H1 (cell line): ENCODE data around the gene HSD11B1L. TPM values are rescaled to one million over a fixed set of nuclear protein-coding genes. Genes with fewer than 3 reads are reported as not detected.
A peak's percentile ranks its signal among the peaks of the same experiment; 100 is the strongest.

Source experiments
- CTCF ChIA-PET: fragments of 300-600 bp; sonication (Branson Sonifier 250); formaldehyde crosslinking; loops from one replicate; lab custom pipeline; 2021; ENCODE audit not compliant: partially characterized antibody; lab: Charles Lee
- POLR2A ChIA-PET: fragments of 300-600 bp; sonication (Branson Sonifier 250); formaldehyde crosslinking; loops from one replicate; lab custom pipeline; 2021; ENCODE audit warnings: inconsistent platforms; ENCODE audit not compliant: partially characterized antibody; lab: Charles Lee
- DNase-seq, 2 experiments: peaks; one replicate each; pipeline versions ENCODE4 v3.0.0 to v3.0.0-alpha.2; 2010 to 2022; ENCODE audit warnings: low spot score in 2 of 2, low read depth in 1 of 2, mixed read lengths in 1 of 2
- FAIRE-seq: peaks from 2 replicates; lab custom pipeline; 2011; peaks lifted over from hg19 to GRCh38; lab: Jason Lieb, UNC
- H2AFZ ChIP-seq: 2 replicates; pipeline ENCODE4 v1.8.1; 2012; ENCODE audit warnings: low read length, inconsistent platforms
- H2AK5ac ChIP-seq: 2 replicates; pipeline ENCODE4 v1.6.1; 2013; ENCODE audit warnings: low read depth, low read length
- H2BK120ac ChIP-seq: replicated peaks from 2 replicates; pipeline ENCODE3; 2013; ENCODE audit warnings: low read depth, low read length, inconsistent platforms
- H2BK12ac ChIP-seq: 2 replicates; pipeline ENCODE4 v1.6.1; 2013; ENCODE audit warnings: low read depth, low read length
- H2BK15ac ChIP-seq: 2 replicates; pipeline ENCODE4 v1.6.1; 2013; ENCODE audit warnings: low read length
- H2BK20ac ChIP-seq: 2 replicates; pipeline ENCODE4 v1.6.1; 2013; ENCODE audit warnings: low read length
- H2BK5ac ChIP-seq: 2 replicates; pipeline ENCODE4 v1.6.1; 2013; ENCODE audit warnings: low read depth, low read length
- H3K14ac ChIP-seq: 2 replicates; pipeline ENCODE4 v1.6.1; 2013; ENCODE audit warnings: inconsistent platforms; ENCODE audit not compliant: insufficient read length
- H3K18ac ChIP-seq: 2 replicates; pipeline ENCODE4 v1.6.1; 2013; ENCODE audit warnings: low read length; ENCODE audit errors: extremely low read depth
- H3K23ac ChIP-seq: 2 replicates; pipeline ENCODE4 v1.6.1; 2013; ENCODE audit warnings: inconsistent platforms; ENCODE audit not compliant: insufficient read length
- H3K23me2 ChIP-seq: 2 replicates; pipeline ENCODE4 v1.6.1; 2013; ENCODE audit warnings: low read depth, low read length
- H3K27ac ChIP-seq: 2 replicates; pipeline ENCODE4 v1.6.1; 2011; ENCODE audit warnings: low read depth, low read length, inconsistent platforms
- H3K27me3 ChIP-seq, 4 experiments: replicated peaks in 1 of 4; 1 replicate in 1 of 4; 2 replicates in 3 of 4; pipeline versions ENCODE4 v1.6.1 to v1.8.1; 2011 to 2013; ENCODE audit warnings: low read length in 3 of 4, mild to moderate bottlenecking in 3 of 4, inconsistent platforms in 2 of 4, mixed read lengths in 2 of 4, moderate library complexity in 1 of 4; ENCODE audit not compliant: control insufficient read depth in 3 of 4, insufficient read depth in 3 of 4; ENCODE audit errors: extremely low read depth in 1 of 4
- H3K36me3 ChIP-seq, 4 experiments: 2 replicates each; pipeline versions ENCODE4 v1.6.1 to v1.8.1; 2011 to 2013; ENCODE audit warnings: mild to moderate bottlenecking in 4 of 4, low read length in 3 of 4, moderate library complexity in 2 of 4, control low read depth in 1 of 4, inconsistent platforms in 1 of 4; ENCODE audit not compliant: insufficient read depth in 4 of 4, control insufficient read depth in 2 of 4
- H3K4ac ChIP-seq: replicated peaks from 2 replicates; pipeline ENCODE3; 2013; ENCODE audit warnings: low read length, low read depth, mixed read lengths, inconsistent platforms; ENCODE audit not compliant: insufficient read length
- H3K4me1 ChIP-seq, 4 experiments: replicated peaks in 1 of 4; 1 replicate in 1 of 4; 2 replicates in 3 of 4; pipeline versions ENCODE4 v1.6.1 to v1.8.1; 2011 to 2013; ENCODE audit warnings: low read length in 3 of 4, inconsistent platforms in 2 of 4, mixed read lengths in 1 of 4; ENCODE audit not compliant: insufficient read depth in 4 of 4, control insufficient read depth in 3 of 4
- H3K4me2 ChIP-seq, 2 experiments: 2 replicates each; pipeline versions ENCODE4 v1.6.1 to v1.8.1; 2011 to 2013; ENCODE audit warnings: low read depth in 2 of 2, low read length in 2 of 2, control low read depth in 1 of 2, inconsistent platforms in 1 of 2, mild to moderate bottlenecking in 1 of 2; ENCODE audit not compliant: insufficient read depth in 1 of 2
- H3K4me3 ChIP-seq, 4 experiments: fragments of 200-600, 300-600 bp in 1 of 4; sonication (generic), shearing (Covaris generic), sonication (Bioruptor Twin) in 1 of 4; 2 replicates each; pipeline versions ENCODE4 v1.5.1 to v1.8.1; 2011 to 2016; ENCODE audit warnings: low read length in 4 of 4, low read depth in 3 of 4, control low read depth in 2 of 4, inconsistent platforms in 2 of 4, mild to moderate bottlenecking in 2 of 4, mixed read lengths in 1 of 4, moderate library complexity in 1 of 4; ENCODE audit not compliant: insufficient read depth in 2 of 4; ENCODE audit errors: extremely low read depth in 1 of 4
- H3K56ac ChIP-seq: replicated peaks from 2 replicates; pipeline ENCODE3; 2013; ENCODE audit warnings: low read depth, mild to moderate bottlenecking, mixed read lengths, low read length, inconsistent platforms; ENCODE audit not compliant: insufficient read length
- H3K79me1 ChIP-seq: 2 replicates; pipeline ENCODE4 v1.6.1; 2013; ENCODE audit warnings: low read depth, low read length, control low read depth
- H3K79me2 ChIP-seq, 2 experiments: 2 replicates each; pipeline versions ENCODE4 v1.6.1 to v1.8.1; 2012 to 2013; ENCODE audit warnings: low read length in 2 of 2, mild to moderate bottlenecking in 2 of 2, inconsistent platforms in 1 of 2; ENCODE audit not compliant: insufficient read depth in 2 of 2, control insufficient read depth in 1 of 2
- H3K9ac ChIP-seq, 4 experiments: replicated peaks in 1 of 4; 1 replicate in 1 of 4; 2 replicates in 3 of 4; pipeline versions ENCODE4 v1.6.1 to v1.8.1; 2011 to 2013; ENCODE audit warnings: low read depth in 3 of 4, low read length in 3 of 4, control low read depth in 2 of 4, mild to moderate bottlenecking in 2 of 4, moderate library complexity in 2 of 4, inconsistent platforms in 1 of 4; ENCODE audit errors: extremely low read depth in 1 of 4
- H3K9me3 ChIP-seq, 2 experiments: 2 replicates each; pipeline versions ENCODE4 v1.6.1 to v1.8.1; 2012 to 2013; ENCODE audit warnings: mild to moderate bottlenecking in 2 of 2, moderate library complexity in 2 of 2, control low read depth in 1 of 2, inconsistent platforms in 1 of 2, low read depth in 1 of 2, low read length in 1 of 2, mixed read lengths in 1 of 2; ENCODE audit not compliant: insufficient read depth in 2 of 2
- H4K20me1 ChIP-seq, 2 experiments: replicated peaks in 1 of 2; 2 replicates each; pipeline versions ENCODE3 to v1.8.1; 2011 to 2013; ENCODE audit warnings: inconsistent platforms in 2 of 2, low read length in 2 of 2, mild to moderate bottlenecking in 1 of 2; ENCODE audit not compliant: insufficient read depth in 2 of 2, control insufficient read depth in 1 of 2
- H4K5ac ChIP-seq: 2 replicates; pipeline ENCODE4 v1.6.1; 2013; ENCODE audit warnings: low read length, low read depth, mixed read lengths, inconsistent platforms; ENCODE audit not compliant: insufficient read length
- H4K8ac ChIP-seq: 2 replicates; pipeline ENCODE4 v1.8.0; 2013; ENCODE audit warnings: mild to moderate bottlenecking, moderate library complexity, low read length, inconsistent platforms; ENCODE audit not compliant: insufficient read depth; ENCODE audit errors: extremely low read depth
- H4K91ac ChIP-seq: replicated peaks from 2 replicates; pipeline ENCODE3; 2013; ENCODE audit warnings: low read length, mixed read lengths, inconsistent platforms; ENCODE audit not compliant: insufficient read length
- CBX5 ChIP-seq: fragments of 300-800, 300-1000 bp; sonication (generic); IDR thresholded peaks from 2 replicates; pipeline ENCODE4 v1.7.1; 2016; ENCODE audit warnings: antibody characterized with exemption, low read length, low read depth
- GABPA ChIP-seq: IDR thresholded peaks from 2 replicates; pipeline ENCODE4 v1.6.1; 2011; ENCODE audit warnings: mild to moderate bottlenecking, low read length, moderate library complexity, borderline replicate concordance; ENCODE audit not compliant: insufficient read depth
- POLR2A ChIP-seq, 2 experiments: IDR thresholded peaks; 1 replicate in 1 of 2; 2 replicates in 1 of 2; pipeline ENCODE4 v1.6.1; 2011; ENCODE audit warnings: low read depth in 2 of 2, low read length in 2 of 2, mild to moderate bottlenecking in 2 of 2; ENCODE audit errors: control extremely low read depth in 1 of 2
- RAD21 ChIP-seq, 2 experiments: IDR thresholded peaks in 1 of 2; conservative IDR thresholded peaks in 1 of 2; 2 replicates each; pipeline ENCODE4 v1.6.1; 2011; ENCODE audit warnings: low read depth in 2 of 2, low read length in 2 of 2, improper control_type of control experiment in 1 of 2, inconsistent platforms in 1 of 2, mild to moderate bottlenecking in 1 of 2, moderate library complexity in 1 of 2
- RNF2 ChIP-seq: fragments of 200-900, 300-1000 bp; sonication (generic); IDR thresholded peaks from 2 replicates; pipeline ENCODE4 v1.7.1; 2016; ENCODE audit warnings: borderline replicate concordance, low read depth, mild to moderate bottlenecking, antibody characterized with exemption, low read length; ENCODE audit not compliant: poor library complexity, severe bottlenecking; ENCODE audit errors: missing control alignments
- SIRT6 ChIP-seq: IDR thresholded peaks from one replicate; pipeline ENCODE4 v1.7.1; 2012; ENCODE audit warnings: low read length, inconsistent platforms
- SP2 ChIP-seq: IDR thresholded peaks from 2 replicates; pipeline ENCODE4 v1.6.1; 2012; ENCODE audit warnings: mild to moderate bottlenecking, low read length, inconsistent platforms
- TBP ChIP-seq: IDR thresholded peaks from 2 replicates; pipeline ENCODE4 v1.6.1; 2011; ENCODE audit warnings: low read depth, low read length, improper control_type of control experiment
- WGBS, 2 experiments: shearing (Covaris generic) in 1 of 2; methylation state at CpG; one replicate each; pipeline versions ENCODE4 v1.1.6 to v1.1.7; 2013 to 2015; ENCODE audit warnings: low lambda C conversion rate in 2 of 2, mixed read lengths in 2 of 2, inconsistent platforms in 1 of 2, low coverage in 1 of 2, missing lambda C conversion rate in 1 of 2; ENCODE audit not compliant: insufficient replicate concordance in 2 of 2, insufficient coverage in 1 of 2, insufficient read length in 1 of 2; ENCODE audit errors: extremely low coverage in 1 of 2, missing lambda C conversion rate in 1 of 2; 5-methylcytosine and 5-hydroxymethylcytosine counted together
- polyA plus RNA-seq, 7 experiments: library from polyadenylated mRNA; depleted of rRNA in 3 of 7; stranded (reverse) in 5 of 7; unstranded in 2 of 7; fragments of >200 nt in 5 of 7; fragments of 200-250 nt in 2 of 7; gene quantifications; 1 replicate in 5 of 7; 2 replicates in 1 of 7; 4 replicates in 1 of 7; pipeline versions ENCODE4 v1.2.1 to v1.2.3, GENCODE V29; 2011 to 2013; ENCODE audit warnings: missing spikeins in 2 of 7, mixed read lengths in 2 of 7
- total RNA-seq: library from RNA; stranded (reverse); fragmentation: NEBNext Ultra II Directional; extraction: Animal tissue kit (Norgen Biotek cat#: 25700); gene quantifications from 2 replicates; pipeline ENCODE4 v1.2.1, GENCODE V29; 2021

The HSD11B1L gene
- total and polyA plus RNA-seq, 2 of the 8 experiments (the other 6 are each of a cell fraction or from before 2014, with no cell fraction given), result 8.2 to 20.6 TPM

DNA sequence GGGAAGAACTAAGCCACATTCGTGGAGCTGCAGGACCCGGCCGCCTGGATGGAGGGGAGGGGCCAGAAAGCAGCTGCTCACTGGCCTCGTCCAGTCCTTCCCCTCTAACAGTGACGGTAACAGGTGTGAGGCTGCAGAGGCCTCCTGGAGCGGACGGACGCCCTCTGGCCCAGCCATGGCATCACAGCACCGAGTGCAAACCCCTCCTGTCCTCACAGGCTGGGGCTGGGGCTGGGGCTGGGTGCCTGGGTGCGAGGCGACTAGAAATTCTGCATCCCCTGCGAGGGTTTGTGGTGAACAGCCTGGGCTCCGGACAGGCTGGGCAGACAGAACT, 4.1 kb upstream of the HSD11B1L start:
- Histone ChIP-seq H3K4me2 (no peak overlapping the region), H2BK5ac (no peak overlapping the region), H3K9ac (no peak overlapping the region), H4K91ac (no peak overlapping the region), H2BK15ac (no peak overlapping the region), H2BK20ac (no peak overlapping the region), H4K5ac (no peak overlapping the region), H4K20me1 (peaks cover 0 to 8% of the 10 kb centered on the region in 2 experiments), H3K4ac (no peak overlapping the region), H3K36me3 (peaks cover 0 to 2% (median 0%) of the 10 kb centered on the region in 4 experiments; a peak in 1 of 8 replicates), H2BK12ac (no peak overlapping the region), H3K4me1 (peaks cover 0 to 13% (median 2%) of the 10 kb centered on the region in 4 experiments; a peak in 5 of 7 replicates), H3K18ac (no peak overlapping the region), H3K79me2 (no peaks in the 10 kb centered on the region), H2AFZ (no peak overlapping the region), H3K14ac (no peak overlapping the region), H2BK120ac (no peak overlapping the region), H3K4me3 (no peak overlapping the region), H3K23ac (no peak overlapping the region), H2AK5ac (no peak overlapping the region), H3K9me3 (no peaks in the 10 kb centered on the region), H3K27me3 (no peaks in the 10 kb centered on the region), H3K27ac (no peak overlapping the region), H4K8ac (0 out of 2 replicates have a peak overlapping the region, but pooled peaks have one; percentile 20), H3K23me2 (peaks cover 22% of the 10 kb centered on the region; the same call in 1 of the 2 replicates), H3K56ac (no peak overlapping the region), H3K79me1 (peaks cover 3% of the 10 kb centered on the region; the same call in 1 of the 2 replicates)
- DNase-seq (no peak), FAIRE-seq (no peak)
- POLR2A ChIA-PET, result interaction anchor here (1.3 to 4.1 kb wide), 4 partner anchors 10 to 54 kb away, joined by 7 to 51 read pairs (median 12); partner anchors contain the start of genes RPL36, SAFB and SAFB2
- TF ChIP-seq CBX5 (no peak), RNF2 (no peak), RAD21 (IDR thresholded peaks at IDR 0.05 in 1 of 2, conservative IDR thresholded peaks at IDR 0.05 in 1 of 2; ENCODE audit: low read depth in 2 of 2, low read length in 2 of 2) (no peak), GABPA (no peak), TBP (no peak), POLR2A (IDR thresholded peaks at IDR 0.05; ENCODE audit: control extremely low read depth in 1 of 2, low read depth in 2 of 2, low read length in 2 of 2) (no peak), SP2 (no peak), SIRT6 (no peak)
- CTCF ChIA-PET, result interaction anchor here (0.6 to 3.0 kb wide), 2 partner anchors 10 to 12 kb away, joined by 3 to 26 read pairs; partner anchors contain the start of gene RPL36
- WGBS, 2 experiments, result 90% methylated on average over 10 of the region's 13 CpGs; no CpG with 5 or more reads in 1 of the 2 experiments
